ENCODE results near the gene SLC25A46.
"Not testable (repeated sequence)": the region's sequence is repeated elsewhere in the genome, so short reads cannot be mapped to it uniquely, and the experiment has no call there.

Gene SLC25A46

GRCh38 chr5:110735556-110735955 lies 3.3 kb upstream of the SLC25A46 start:
- Mint-ChIP-seq H3K4me1 (ENCODE audit: low read depth) (peaks cover 19% of the 10 kb centered on the region), H3K36me3 (peaks cover 8% of the 10 kb centered on the region), H3K9me3 (ENCODE audit: low read depth) (no peaks in the 10 kb centered on the region), H3K4me3 (no peak overlapping the region), H3K27me3 (peaks cover 13% of the 10 kb centered on the region), H3K27ac (no peak overlapping the region)

- H3K4me1 Mint-ChIP-seq (ENCODE audit: low read depth), result peaks cover 30% of the 10 kb centered on the region
- no peak overlapping the region for H3K4me3 Mint-ChIP-seq
- H3K27ac Mint-ChIP-seq, result no peak overlapping the region
- peaks cover 5% of the 10 kb centered on the region for H3K36me3 Mint-ChIP-seq
- peaks cover 13% of the 10 kb centered on the region for H3K27me3 Mint-ChIP-seq
- H3K9me3 Mint-ChIP-seq (ENCODE audit: low read depth), result no peaks in the 10 kb centered on the region
Measured at GRCh38 chr5:110736753-110737152, 2.1 kb upstream of the SLC25A46 start.

DNA sequence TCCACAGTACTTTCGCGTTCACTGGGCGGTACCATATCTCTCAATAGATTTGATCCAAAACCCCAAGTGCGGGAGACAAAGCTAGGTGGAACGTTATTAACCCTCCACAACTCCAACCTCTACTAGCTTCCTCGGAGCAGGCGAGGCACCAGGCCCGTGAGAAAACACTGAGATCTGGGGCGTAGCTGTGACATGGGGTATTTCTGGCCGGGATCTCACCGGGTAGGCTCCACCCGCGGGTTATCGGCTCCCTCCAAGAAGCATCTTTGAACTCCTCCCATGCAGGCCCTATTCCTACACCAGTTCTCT lies 350 bp upstream of the SLC25A46 start:
- peaks cover 5% of the 10 kb centered on the region for H3K27me3 Mint-ChIP-seq

GRCh38 chr5:110751902-110752762 lies 13.3 kb downstream of the SLC25A46 start:
- H3K4me3 Mint-ChIP-seq, result peak overlapping the region; percentile 80
- no peaks in the 10 kb centered on the region for H3K9me3 Mint-ChIP-seq (ENCODE audit: low read depth)
- peak overlapping the region; percentile 94 for H3K27ac Mint-ChIP-seq
- H3K36me3 Mint-ChIP-seq, result peaks cover 12% of the 10 kb centered on the region
- H3K4me1 Mint-ChIP-seq (ENCODE audit: low read depth), result peaks cover 53% of the 10 kb centered on the region
- H3K27me3 Mint-ChIP-seq, result no peaks in the 10 kb centered on the region

More for the DNA sequence above, 350 bp upstream of the SLC25A46 start:
- Mint-ChIP-seq H3K4me3 (peak overlapping the region; percentile 95), H3K36me3 (no peaks in the 10 kb centered on the region), H3K4me1 (ENCODE audit: low read depth) (peaks cover 35% of the 10 kb centered on the region), H3K27ac (peak overlapping the region; percentile 92), H3K9me3 (ENCODE audit: low read depth) (no peaks in the 10 kb centered on the region)

DNA sequence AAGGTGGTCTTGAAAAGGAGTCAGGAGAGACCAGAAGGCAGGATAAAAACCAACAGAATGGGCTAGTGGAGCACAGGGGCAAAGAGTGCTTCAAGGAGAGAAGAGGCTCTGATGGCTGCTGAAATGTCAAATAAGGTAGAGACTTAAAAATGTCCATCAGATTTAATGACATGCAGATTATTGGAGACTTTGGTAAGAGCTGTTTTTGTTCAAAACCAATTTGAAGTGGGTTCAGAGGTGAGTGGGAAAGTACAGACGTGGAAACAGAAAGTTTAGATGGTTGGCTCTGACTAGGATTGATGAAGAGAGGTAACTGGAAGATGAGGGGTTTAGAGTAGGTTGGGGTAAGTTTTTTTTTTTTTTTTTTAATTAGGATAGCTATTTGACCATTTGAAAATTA lies 14.1 kb downstream of the SLC25A46 start:
- Mint-ChIP-seq H3K9me3 (ENCODE audit: low read depth) (no peaks in the 10 kb centered on the region), H3K36me3 (peaks cover 13% of the 10 kb centered on the region), H3K4me1 (ENCODE audit: low read depth) (peaks cover 55% of the 10 kb centered on the region), H3K27ac (peak overlapping the region; percentile 94), H3K27me3 (no peaks in the 10 kb centered on the region), H3K4me3 (peak overlapping the region; percentile 80)

DNA sequence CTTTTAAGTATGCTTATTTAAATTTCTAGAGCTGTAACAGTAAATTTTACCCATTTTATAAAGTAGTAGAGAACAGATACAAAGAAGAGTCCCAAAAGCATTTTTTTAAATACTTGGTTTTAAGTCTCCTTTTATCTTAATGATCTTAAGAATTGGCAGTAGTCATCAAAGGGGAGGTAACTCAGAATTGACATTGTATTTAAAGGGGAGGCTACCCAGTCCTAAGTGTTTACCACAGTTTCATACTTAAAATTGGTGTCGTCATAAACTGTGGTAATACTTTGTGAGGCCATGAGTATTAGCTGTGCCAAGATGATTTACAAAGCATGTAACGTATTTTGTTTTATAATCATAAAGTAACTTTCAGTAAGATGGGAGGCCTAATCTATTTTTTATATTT lies 14.8 kb downstream of the SLC25A46 start:
- H3K9me3 Mint-ChIP-seq (ENCODE audit: low read depth), result no peaks in the 10 kb centered on the region
- H3K27me3 Mint-ChIP-seq, result no peaks in the 10 kb centered on the region
- peaks cover 55% of the 10 kb centered on the region for H3K4me1 Mint-ChIP-seq (ENCODE audit: low read depth)
- H3K36me3 Mint-ChIP-seq, result peaks cover 13% of the 10 kb centered on the region
- peak overlapping the region; percentile 80 for H3K4me3 Mint-ChIP-seq
- H3K27ac Mint-ChIP-seq, result peak overlapping the region; percentile 24

- peak overlapping the region; percentile 17 for H3K4me3 Mint-ChIP-seq
- H3K36me3 Mint-ChIP-seq, result peaks cover 8% of the 10 kb centered on the region
- no peaks in the 10 kb centered on the region for H3K27me3 Mint-ChIP-seq
- peak overlapping the region; percentile 69 for H3K27ac Mint-ChIP-seq
- H3K9me3 Mint-ChIP-seq (ENCODE audit: low read depth), result no peaks in the 10 kb centered on the region
- peaks cover 53% of the 10 kb centered on the region for H3K4me1 Mint-ChIP-seq (ENCODE audit: low read depth)
Measured at GRCh38 chr5:110754181-110754580, 15.4 kb downstream of the SLC25A46 start.

DNA sequence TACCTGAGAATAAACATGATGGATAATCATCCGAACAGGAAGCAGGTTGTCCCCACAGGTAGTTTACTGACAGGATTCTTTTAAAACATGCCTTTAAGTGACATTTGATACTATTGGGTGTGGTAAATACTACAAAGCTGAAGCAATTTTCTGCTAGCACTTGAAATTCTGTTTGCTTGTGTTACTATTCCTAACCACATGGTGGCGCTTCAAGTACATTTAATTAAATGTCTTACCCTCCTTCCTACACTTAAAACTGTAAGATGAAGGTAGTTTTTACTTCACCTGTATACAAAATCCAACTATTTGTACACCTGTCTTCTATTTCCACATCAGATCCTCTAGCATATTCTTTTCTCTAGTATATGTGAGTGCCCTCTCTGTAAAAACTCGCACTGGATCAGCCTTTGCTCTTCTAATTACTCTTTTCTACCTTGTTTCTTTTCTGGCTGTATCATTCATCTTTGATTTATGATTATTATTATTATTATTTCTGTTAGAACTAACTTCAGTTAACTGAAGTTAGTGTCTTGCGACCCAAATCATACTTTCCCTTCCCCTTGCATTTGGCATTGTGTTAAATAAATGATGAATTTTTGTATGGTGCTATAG lies 18.4 kb downstream of the SLC25A46 start:
- Mint-ChIP-seq H3K36me3 (peaks cover 8% of the 10 kb centered on the region), H3K4me1 (ENCODE audit: low read depth) (peaks cover 32% of the 10 kb centered on the region), H3K4me3 (no peak overlapping the region)

GRCh38 chr5:110760158-110760557 lies 21.4 kb downstream of the SLC25A46 start:
- H3K27ac Mint-ChIP-seq, result no peak overlapping the region
- peaks cover 9% of the 10 kb centered on the region for H3K36me3 Mint-ChIP-seq

More for the DNA sequence above, 18.4 kb downstream of the SLC25A46 start:
- Mint-ChIP-seq H3K9me3 (ENCODE audit: low read depth) (no peaks in the 10 kb centered on the region), H3K27ac (peak overlapping the region; percentile 1), H3K27me3 (no peaks in the 10 kb centered on the region)

DNA sequence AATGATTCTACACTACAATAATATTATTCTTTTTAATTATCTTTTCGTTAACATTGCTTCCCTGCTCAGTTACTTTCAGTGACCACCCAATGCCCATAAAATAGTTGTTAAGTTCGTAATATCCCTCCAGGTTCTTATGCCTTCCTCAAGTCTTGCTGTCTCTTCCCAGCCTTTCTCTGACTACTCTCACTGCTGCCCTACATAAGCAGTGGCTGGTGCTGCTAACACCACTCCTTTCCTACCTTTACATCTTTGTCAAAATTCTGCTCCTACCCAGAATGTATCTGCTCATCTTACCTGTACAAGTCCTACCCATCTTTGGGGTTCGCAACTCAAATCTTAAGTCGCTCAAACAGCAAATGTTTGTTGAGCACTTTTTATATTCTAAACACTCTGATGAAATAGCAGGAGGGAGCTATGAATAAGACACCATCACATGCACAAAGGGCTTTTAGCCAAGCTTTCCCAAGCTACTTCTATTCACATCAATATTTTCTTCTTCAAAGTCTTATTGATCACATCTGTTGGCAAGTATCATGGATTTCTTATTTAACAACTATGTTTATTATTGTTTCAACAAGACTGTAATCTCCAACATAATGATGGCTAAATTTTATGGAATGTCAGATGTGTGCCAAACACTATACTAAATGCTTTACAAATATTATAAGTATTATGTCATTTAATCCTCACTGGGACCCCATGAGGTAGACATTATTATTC lies 29.5 kb downstream of the SLC25A46 start:
- Mint-ChIP-seq H3K4me1 (ENCODE audit: low read depth) (no peaks in the 10 kb centered on the region), H3K4me3 (no peak overlapping the region), H3K36me3 (no peaks in the 10 kb centered on the region), H3K27me3 (peaks cover 2% of the 10 kb centered on the region), H3K9me3 (ENCODE audit: low read depth) (no peaks in the 10 kb centered on the region), H3K27ac (no peak overlapping the region)

More at GRCh38 chr5:110760158-110760557, 21.4 kb downstream of the SLC25A46 start:
- Mint-ChIP-seq H3K4me3 (no peak overlapping the region), H3K9me3 (ENCODE audit: low read depth) (no peaks in the 10 kb centered on the region), H3K4me1 (ENCODE audit: low read depth) (peaks cover 5% of the 10 kb centered on the region), H3K27me3 (no peaks in the 10 kb centered on the region)

DNA sequence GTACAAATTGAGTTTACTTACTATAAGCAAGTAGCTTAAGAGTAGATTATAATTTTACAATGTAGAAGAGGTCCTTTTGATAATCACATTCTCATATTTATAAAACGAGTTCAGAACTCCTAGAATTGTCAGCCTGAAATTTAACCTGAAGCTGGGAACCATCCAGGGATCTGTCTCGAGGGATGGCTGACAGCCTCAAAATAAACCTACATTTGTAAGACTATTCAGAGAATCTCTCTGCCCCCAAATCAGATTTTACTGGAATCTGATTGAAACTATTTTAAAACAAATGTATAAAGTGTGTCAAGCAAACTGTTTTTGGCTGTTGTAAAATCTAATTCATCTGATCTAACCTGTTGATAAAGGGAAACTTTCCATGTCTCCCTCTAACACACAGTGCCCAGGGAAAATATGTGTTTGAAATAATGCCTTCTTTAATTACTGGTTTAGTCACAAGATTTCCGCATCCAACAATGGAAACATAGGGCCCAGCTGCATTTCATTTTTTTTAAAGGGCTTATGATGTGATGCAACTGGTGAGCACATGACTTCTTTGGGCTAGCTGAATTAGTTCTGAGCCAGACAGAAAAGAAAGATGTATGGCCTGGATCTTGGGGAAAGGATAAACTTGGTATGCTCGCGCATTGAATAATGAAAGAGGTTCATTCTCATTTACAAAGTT lies 30.3 kb downstream of the SLC25A46 start:
- peaks cover 2% of the 10 kb centered on the region for H3K27me3 Mint-ChIP-seq

DNA sequence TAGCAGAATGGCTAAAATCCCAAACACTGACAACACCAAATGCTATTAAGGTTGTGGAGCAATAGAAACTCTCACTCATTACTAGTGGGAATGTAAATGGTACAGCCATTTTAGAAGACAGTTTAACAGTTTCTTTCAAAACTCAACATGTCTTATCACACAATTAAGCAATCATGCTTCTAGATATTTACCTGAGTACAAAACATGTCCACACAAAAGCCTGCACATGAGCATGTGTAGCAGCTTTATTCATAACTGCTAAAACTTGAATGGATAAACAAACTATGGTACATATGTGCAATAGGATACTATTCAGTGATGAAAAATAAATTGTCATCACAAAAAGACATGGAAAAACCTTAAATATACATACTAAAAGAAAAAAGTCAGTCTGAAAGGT lies 31.5 kb downstream of the SLC25A46 start:
- H3K4me3 Mint-ChIP-seq, result no peak overlapping the region
- H3K4me1 Mint-ChIP-seq (ENCODE audit: low read depth), result no peaks in the 10 kb centered on the region
- H3K27ac Mint-ChIP-seq, result no peak overlapping the region
- peaks cover 5% of the 10 kb centered on the region for H3K27me3 Mint-ChIP-seq
- H3K36me3 Mint-ChIP-seq, result no peaks in the 10 kb centered on the region
- H3K9me3 Mint-ChIP-seq (ENCODE audit: low read depth), result no peaks in the 10 kb centered on the region

More for the DNA sequence above, 30.3 kb downstream of the SLC25A46 start:
- Mint-ChIP-seq H3K4me1 (ENCODE audit: low read depth) (no peaks in the 10 kb centered on the region), H3K36me3 (no peaks in the 10 kb centered on the region), H3K4me3 (no peak overlapping the region), H3K9me3 (ENCODE audit: low read depth) (no peaks in the 10 kb centered on the region), H3K27ac (no peak overlapping the region)

GRCh38 chr5:110784901-110785300 lies 46.1 kb downstream of the SLC25A46 start:
- Mint-ChIP-seq H3K9me3 (ENCODE audit: low read depth) (no peaks in the 10 kb centered on the region), H3K36me3 (no peaks in the 10 kb centered on the region), H3K4me1 (ENCODE audit: low read depth) (no peaks in the 10 kb centered on the region), H3K27ac (no peak overlapping the region), H3K4me3 (no peak overlapping the region), H3K27me3 (peaks cover 3% of the 10 kb centered on the region)

GRCh38 chr5:110785356-110785755 lies 46.5 kb downstream of the SLC25A46 start:
- H3K9me3 Mint-ChIP-seq (ENCODE audit: low read depth), result no peaks in the 10 kb centered on the region
- H3K36me3 Mint-ChIP-seq, result no peaks in the 10 kb centered on the region
- H3K4me1 Mint-ChIP-seq (ENCODE audit: low read depth), result no peaks in the 10 kb centered on the region
- H3K27ac Mint-ChIP-seq, result no peak overlapping the region
- no peak overlapping the region for H3K4me3 Mint-ChIP-seq
- H3K27me3 Mint-ChIP-seq, result peaks cover 3% of the 10 kb centered on the region

DNA sequence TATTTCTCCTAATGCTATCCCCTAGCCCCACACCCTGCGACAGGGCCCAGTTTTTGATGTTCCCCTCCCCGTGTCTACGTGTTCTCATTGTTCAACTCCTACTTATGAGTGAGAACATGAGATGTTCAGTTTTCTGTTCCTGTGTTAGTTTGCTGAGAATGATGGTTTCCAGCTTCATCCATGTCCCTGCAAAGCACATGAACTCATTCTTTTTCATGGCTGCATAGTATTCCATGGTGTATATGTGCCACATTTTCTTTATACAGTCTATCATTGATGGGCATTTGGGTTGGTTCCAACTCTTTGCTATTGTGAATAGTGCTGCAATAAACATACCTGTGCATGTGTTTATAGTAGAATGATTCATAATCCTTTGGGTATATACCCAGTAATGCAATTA lies 49.2 kb downstream of the SLC25A46 start:
- not testable (repeated sequence) for H3K36me3 Mint-ChIP-seq; H3K4me3 Mint-ChIP-seq; H3K4me1 Mint-ChIP-seq (ENCODE audit: low read depth); H3K27me3 Mint-ChIP-seq; H3K27ac Mint-ChIP-seq; H3K9me3 Mint-ChIP-seq (ENCODE audit: low read depth)
